SIG-M5 treated with dmso at 0.1 percent for 504 hours (cell line): ENCODE measurements around the gene SMPD4.
"Not testable (repeated sequence)": the region's sequence is repeated elsewhere in the genome, so short reads cannot be mapped to it uniquely, and the experiment has no call there.

Source experiments
- DNase-seq: peaks from one replicate; lab custom pipeline; 2025; ENCODE audit not compliant: unreplicated experiment; lab: John Stamatoyannopoulos, UW

The SMPD4 gene

DNA sequence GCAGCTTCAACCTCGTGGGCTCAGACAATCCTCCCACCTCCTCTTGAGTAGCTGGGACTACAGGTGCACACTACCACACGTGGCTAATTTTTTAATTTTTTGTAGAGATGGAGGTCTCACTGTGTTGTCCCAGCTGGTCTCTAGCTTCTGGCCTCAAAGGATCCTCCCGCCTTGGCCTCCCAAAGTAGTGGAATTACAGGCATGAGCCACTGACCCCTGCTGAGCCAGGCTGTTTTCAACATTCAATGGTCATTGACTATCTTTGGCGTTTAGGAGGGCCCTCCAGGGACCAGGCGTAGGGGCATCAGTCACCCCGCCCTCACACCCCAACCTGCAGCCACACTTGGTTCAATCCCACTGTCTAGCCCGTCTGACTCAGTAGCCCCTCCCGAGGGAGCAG, 5.9 kb upstream of the SMPD4 start:
- DNase-seq, result no peak

DNA sequence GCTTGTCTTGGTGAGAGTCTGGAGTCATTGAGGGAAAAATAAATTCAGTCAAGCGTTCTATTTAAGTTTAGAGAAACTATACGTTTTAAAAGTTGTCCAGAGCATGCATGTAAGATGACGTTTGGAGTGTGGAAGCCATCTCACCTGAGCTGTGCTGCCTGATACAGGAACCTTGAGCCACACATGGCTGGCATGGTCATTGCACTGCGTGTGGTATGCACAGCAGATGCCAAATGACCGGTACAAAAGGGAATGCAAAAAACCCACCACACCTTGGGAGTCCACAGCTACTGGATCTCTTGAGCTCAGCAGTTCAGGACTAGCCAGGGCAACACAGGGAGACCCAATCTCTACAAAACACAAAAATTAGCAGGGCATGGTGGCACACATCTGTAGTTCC, 5.0 kb upstream of the SMPD4 start:
- DNase-seq, result no peak

DNA sequence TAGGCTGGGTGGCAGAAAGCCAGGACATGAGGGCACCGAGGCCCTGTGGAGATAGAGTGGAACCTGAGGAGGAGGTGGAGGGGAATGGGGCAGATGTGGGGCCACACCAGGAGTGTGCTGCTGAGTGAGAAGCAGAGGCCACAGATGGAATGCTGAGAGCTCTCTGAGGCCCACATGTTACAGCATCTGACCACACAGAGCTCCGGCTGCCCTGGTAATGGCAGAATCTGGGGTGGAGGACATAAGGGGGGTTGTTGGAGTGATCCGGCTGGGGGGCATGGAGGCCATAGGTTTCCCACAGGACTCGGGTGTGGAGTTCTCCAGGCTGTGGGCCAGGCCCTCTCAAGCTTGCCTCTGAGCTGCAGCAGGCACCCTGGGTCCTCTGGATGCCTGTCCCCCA, 4.5 kb upstream of the SMPD4 start:
- DNase-seq, result no peak

DNA sequence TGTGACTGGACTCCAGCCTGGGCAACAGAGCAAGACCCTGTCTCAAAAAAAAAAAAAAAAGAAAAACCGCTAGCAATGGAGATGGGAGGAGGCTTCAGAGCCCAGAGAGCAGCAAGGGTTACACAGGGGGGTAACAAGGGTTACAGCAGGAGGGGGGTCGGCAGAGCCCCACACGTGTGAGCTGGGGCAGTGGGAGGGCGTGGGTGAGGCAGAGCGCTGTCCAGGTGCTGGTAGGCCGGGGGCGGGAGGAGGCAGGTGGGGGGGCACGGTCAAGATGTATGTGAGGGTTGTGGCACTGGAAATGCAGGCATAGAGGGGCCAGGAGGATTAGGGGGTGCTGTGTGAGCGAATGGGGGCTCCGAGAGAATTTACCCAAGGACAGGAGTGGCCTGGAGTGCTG, 4.0 kb upstream of the SMPD4 start:
- no peak for DNase-seq

DNA sequence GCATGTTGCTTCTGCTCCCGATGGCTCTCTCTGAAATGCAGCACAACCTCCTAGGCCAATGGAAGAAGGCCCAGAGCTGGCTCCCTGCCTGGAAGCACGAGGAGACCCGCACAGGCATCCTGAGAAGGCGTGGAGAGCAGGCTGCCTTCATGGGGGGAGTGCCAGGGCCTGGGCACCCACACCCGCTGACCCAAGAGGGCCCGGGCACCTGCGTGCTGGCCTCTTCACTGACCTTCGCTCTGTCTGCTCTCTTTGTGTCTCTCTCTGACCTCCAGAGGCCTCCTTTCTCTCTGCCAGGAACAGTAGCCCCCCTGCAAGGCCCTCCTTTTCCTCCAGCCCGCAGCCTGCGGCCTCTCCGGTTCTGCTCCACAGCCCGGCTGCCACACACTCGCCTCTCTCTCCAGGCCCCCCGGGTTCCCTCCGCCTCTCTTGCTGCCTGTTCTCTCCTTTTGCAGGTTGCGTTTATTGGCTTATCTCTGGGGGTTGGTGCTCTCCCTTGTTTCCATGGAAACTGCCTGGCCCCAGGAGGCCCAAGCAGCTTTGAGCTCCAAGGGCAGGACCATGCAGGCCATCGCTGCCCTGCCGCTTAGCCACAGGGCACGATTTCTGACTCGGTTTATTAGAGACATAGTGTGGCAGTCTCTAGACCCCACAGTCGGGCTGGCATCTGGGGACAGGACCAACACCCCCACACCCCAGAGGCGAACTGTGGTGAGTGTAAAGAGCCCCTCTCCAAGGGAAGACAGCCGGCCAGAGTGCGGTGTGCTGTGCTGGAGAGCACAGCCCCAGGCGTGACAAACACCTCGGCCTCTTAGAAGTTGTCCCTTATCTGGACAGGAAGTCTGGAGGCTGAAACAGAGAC, 2.3 kb upstream of the SMPD4 start:
- DNase-seq, result no peak

DNA sequence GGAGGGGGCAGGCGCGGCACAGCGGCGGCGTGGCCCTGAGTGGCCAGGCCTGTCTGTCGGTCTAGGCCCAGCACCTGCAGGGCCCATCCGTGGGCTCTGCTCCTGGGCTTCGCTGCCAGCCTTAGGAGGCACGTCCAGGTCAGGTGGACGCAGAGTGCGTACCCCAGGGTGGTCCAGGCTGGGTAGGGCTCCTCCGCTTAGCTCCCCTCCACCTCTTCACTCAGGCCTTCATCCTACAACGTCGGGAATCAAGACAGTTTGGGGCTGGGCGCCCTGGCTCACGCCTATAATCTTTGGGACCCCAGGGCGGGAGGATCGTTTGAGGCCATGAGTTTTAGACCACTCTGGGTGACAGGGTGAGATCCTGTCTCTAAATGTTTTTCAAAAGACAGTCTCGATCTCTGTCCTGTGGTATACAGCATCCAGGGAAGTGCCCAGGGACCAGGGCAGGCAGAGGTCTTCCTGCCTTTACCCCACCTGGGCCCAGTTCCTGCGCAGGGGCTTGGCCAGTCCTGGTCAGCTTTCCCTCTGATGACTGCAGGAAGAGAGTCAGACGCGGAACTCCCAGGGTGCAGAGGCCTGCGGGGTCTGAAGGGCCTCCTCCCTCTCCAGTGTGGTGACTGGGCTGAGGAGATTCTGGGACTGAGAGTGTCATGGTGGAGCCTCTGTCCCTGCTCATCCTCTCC, 1.6 kb upstream of the SMPD4 start:
- not testable (repeated sequence) for DNase-seq

DNA sequence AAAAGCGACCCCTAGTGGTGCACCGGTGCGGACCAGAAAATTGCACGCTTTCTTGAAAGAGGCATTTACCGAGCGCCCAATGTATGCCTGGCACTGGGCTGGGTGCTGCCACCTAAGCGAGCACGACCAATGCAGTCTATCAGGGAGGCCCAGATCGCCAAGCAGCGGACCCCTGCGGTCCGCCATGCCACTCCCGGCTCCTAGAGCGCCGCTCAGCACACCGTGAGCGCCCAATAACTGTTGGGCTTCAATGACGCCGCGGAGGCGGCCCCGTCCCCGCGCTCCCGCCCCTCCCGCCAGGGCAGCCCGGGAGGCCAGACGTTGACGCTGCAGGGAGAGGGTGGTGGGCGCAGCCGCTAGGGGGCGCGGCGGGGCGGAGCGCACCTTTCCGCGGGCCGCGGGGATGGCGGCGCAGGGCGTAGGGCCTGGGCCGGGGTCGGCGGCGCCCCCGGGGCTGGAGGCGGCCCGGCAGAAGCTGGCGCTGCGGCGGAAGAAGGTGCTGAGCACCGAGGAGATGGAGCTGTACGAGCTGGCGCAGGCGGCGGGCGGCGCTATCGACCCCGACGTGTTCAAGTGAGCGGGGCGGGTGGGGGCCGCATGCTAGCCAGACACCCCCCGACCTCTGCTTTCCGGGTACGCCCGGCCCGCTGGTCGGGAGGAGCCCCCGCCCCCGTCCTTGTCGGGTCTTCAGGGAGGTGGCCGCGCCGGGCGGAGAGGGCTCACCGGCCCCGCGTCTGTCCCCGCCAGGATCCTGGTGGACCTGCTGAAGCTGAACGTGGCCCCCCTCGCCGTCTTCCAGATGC, 679 bp upstream of the SMPD4 start, which contains the start of gene MZT2B:
Gene MZT2B (plus strand): TSS at position 383 of the 803 bp plus-strand sequence. CDS start 21 bp downstream, at position 404.
- DNase-seq, result peak; percentile 82

DNA sequence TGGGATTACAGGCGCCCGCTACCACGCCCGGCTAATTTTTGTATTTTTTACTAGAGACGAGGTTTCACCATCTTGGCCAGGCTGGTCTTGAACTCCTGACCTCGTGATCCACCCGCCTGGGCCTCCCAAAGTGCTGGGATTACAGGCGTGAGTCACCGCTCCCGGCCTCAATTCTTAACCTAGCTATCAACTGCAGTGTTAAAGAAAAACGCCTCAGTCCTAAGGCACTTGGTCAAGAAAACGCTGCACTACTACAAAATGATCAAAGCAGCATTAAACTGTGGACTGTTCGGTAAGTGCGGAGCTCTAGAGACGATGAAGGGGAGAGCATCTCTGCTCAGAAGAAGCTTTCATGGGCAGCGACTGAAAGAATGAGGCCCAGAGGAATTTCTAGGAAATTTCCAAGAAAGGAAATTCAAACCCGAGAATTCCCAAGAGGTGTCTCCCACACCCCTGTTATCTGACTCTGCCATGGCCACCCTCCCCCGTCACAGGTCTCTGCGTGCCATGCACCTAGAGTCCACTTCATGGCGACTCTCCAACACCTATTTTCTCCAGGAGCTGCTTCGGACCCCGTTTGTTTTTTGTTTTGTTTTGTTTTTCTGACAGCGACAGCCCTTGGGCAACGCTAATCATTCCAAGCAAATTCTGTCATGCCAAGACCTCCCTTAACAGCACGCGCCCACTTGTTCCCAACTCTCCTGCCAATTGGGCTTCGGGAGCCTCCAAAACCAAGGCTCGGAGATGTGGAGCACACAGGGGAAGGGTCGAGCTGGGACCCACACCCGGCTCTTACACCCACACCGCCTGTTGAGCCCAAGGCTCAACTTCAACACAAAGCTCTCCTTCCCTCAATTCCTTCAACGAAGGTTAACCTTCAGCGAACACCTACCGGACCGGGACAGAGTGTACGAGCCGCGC, 738 bp downstream of the SMPD4 start:
- not testable (repeated sequence) for DNase-seq

DNA sequence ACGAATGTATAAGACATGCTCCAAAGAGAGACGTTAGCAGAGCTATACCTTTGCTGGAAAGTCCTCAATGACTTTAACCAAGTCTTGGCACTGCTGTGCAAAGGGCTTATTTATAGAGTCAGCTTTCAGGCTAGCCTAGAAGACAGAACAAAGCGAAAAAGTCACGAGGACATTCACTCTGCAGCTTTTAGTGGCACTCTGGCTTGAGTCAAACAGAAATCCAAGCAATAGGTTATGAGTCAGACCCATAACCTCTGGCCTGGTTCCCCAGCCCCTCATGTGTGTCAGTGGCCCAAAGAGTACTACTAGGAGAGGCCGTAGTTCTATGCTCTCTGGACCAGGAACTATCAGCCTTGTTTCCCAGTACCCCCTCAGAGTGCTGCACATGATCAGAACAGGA, 6.5 kb downstream of the SMPD4 start:
- not testable (repeated sequence) for DNase-seq

DNA sequence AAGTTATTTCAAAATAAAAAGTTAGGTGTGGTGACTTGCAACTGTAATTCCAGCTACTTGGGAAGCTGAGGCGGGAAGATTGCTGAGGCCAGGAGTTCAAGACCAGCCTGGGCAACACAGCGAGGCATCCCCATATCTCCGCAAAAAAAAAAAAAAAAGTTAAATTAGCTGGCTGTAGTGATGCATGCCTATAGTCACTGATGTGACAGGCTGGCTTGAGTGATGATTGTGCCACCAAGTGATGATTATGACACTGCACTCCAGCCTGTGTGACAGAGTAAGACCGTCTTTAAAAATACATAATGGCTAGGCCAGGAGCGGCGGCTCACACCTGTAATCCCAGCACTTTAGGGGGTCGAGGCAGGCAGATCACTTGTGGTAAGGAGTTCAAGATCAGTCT, 11.5 kb downstream of the SMPD4 start:
- DNase-seq, result no peak

DNA sequence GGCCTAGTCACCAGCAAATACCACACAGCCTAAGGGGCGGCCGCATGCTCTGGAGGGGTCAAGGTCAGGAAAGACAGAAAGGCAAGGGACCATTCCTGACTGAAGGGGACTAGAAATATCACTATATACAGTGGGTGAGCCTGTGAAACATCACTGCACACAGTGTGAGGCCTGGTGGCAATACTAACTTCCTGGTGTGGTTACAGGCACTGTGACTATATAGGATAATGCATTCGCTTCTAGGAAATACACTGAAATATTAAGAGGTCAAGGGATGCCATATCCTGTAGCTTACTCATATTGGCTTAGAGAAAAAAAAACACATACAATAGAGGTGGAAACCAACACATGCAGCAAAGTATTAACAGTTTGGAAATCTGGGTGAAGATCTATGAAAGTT, 12.2 kb downstream of the SMPD4 start:
- DNase-seq, result not testable (repeated sequence)

DNA sequence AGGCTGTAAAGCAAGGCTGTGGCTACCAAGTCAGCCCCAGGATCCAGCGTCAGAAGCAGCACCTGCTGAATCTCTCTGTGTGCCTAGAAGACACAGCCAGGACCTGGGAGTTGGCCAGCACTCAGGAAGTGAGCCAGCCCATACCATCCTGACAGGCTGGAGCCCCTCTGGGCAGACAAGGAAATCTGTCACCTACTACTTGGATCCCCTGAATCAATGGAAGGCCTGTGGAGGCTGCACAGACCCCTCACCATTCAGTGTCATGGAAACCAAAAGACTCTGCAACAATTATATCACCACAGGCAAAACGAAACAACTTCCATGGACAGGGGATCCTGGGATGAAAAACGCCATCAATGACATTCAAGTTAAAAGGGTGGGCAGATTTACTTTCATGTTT, 14.8 kb downstream of the SMPD4 start:
- not testable (repeated sequence) for DNase-seq

DNA sequence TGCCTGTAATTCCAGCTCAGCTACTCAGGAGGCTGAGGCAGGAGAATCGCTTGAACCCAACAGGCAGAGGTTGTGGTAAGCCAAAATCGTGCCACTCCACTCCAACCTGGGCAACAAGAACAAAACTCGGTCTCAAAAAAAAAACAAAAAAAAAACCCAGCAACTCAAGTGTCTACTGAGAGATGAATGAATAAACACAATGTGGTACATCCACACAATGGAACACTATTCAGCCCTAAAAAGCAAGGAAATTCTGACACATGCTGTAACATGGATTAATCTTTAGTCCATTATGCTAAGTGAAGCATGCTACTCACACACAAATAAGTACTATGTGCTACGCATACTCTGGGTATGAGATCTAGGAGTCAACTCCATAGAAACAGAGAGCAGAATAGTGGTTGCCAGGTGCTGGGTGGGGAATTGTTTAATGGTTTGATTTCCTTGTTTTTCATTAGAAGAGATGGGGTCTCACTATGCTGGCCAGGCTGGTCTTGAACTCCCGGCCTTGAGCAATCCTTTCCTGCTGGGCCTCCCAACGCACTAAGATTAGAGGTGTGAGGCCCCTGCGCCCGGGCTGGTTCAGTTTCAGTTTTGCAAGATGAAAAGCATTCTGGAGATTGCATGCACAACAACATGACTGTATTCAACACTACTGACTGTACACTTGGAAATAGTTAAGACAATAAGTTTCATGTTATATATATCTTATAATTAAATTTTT, 15.9 kb downstream of the SMPD4 start:
- no peak for DNase-seq

DNA sequence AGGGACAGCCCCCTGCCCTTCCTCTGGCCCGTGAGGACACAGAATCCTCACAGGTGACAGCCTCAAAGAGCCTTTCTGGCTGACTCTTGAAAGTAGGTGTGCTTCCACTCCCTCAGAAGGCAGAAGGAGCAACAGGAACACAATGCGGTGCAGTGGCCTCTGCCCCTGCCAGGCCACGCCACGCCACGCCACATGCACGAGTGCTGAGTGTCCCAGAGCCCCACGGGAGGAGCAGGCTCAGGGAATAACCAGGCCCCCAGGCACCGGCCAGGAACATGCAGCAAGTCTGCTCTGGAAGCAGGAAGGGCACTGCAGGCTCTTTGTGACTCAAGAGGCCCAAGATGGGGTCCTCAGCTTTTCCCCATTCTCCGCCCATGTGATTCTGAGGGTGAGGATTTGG, 18.4 kb downstream of the SMPD4 start:
- DNase-seq, result no peak

DNA sequence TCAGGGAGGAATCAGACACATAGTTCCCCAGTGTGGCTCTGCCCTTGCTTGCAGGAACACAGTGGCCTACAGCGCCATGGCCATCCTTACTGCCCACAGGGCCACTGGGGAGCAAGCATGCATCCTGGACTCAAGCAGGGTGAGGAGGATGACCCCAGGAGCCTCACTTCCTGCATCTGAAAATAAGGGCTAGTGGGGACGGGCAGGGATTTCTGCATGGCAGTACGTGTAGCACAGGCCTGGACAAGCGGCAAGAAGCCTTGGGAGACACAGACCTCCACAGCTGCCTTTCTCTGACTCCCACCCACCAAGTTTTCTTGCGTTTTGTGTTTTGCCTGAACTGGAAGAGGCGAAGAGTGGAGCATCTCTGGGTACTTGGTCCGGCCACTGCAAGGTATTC, 18.9 kb downstream of the SMPD4 start:
- DNase-seq, result not testable (repeated sequence)

DNA sequence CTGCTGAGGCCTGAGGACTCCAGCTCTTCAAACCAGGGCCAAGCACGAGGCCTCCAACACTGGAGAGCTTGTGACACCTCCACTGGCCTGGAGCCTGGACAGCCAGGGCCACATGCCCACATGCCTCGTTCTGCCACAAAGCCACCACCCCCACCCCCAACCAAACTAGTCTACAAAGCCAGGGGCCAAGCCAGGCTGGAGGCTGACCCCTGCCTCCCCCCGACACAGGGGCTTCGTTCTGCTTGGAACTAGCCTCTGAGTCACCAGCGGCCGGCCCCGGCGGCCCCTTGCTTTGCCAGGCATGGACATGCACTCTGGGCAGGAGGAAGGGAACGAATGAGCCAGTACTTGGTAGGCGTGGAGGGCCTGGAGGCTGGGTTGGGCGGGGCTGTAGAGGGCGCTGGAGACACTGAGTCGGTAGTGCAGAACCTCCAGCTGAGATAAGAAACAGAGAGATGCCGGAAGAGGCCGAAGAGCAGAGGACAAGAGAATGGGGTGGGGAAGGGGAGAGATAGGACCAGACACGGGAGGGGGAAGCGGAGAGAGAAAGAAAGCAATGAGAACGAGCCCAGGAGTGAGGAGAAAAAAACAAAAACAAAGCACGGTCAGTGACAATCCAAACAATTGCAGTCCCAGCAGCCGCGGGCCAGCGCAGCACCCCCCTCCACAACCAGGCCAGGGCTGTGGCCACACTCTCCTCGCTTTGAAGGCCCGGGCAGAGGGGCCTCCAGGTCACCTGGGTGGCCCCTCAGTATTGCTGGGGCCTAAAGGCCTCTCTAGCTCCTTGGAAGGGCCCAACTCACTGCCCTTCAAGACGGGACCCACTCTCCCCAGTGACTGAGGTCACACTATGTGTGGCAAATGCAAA, 20.3 kb downstream of the SMPD4 start:
- not testable (repeated sequence) for DNase-seq

DNA sequence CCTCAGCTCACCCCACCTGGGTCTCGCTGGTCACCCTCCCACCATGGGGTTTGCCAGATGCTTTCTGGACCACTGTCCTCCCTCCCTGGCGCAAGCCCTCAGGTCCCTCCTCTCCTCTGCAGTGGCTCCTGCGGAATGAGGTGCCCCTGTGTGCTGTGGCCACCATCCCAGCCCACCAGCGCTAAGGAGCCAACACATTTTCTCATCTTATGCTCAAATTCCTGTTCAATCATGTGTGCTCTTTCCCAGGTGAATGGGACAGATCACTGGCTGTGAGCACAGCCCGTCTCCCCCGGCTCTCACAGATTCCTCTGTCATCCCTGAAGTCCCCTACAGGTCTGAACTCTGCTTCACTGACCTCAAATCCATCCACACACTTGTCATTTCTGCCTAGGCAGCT, 21.3 kb downstream of the SMPD4 start:
- no peak for DNase-seq

DNA sequence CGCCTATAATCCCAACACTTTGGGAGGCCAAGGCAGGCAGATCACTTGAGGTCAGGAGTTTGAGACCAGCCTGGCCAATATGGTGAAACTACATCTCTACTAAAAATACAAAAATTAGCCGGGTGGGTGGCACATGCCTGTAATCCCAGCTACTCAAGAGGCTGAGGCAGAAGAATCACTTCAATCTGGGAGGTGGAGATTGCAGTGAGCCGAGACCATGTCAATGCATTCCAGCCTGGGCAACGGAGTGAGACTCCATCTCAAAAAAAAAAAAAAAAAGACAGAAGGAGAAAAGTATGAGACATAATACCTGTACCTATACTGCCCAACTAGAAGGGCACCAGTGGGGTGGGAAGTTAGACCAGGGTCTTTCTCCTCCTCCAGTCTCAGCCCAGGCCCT, 22.0 kb downstream of the SMPD4 start:
- DNase-seq, result not testable (repeated sequence)

DNA sequence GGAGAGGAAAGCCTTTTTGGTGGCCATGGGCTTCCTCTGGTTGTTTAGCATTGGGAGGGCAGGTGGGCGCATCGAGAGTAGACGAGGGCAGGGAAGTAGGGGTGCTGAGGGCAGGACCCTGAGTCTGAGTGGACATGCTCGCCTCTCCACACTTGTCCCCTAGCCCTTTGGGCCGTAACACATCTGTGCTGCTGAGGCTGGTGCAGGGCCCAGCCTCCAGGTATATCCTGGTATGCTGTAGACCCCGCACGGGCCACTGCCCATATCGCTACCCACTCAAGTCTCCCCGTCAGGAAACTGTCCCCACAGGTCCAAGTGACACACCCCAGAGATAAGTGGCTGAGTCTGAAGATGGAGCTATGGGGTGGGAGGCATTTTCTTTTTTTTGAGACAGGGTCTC, 22.8 kb downstream of the SMPD4 start:
- no peak for DNase-seq
